ENCODE measurements around the gene CLEC4D.
"Not testable (repeated sequence)": the region's sequence is repeated elsewhere in the genome, so short reads cannot be mapped to it uniquely, and the experiment has no call there.

Gene CLEC4D

GRCh38 chr12:8507596-8507995, 5.7 kb upstream of the CLEC4D start:
- TF ChIP-seq POLR2A (IDR thresholded peaks at IDR 0.05; ENCODE audit: low read length) (no peak), GATA1 (IDR thresholded peaks at IDR 0.05; ENCODE audit: low read depth, low read length) (no peak)
- DNase-seq, result no peak

DNA sequence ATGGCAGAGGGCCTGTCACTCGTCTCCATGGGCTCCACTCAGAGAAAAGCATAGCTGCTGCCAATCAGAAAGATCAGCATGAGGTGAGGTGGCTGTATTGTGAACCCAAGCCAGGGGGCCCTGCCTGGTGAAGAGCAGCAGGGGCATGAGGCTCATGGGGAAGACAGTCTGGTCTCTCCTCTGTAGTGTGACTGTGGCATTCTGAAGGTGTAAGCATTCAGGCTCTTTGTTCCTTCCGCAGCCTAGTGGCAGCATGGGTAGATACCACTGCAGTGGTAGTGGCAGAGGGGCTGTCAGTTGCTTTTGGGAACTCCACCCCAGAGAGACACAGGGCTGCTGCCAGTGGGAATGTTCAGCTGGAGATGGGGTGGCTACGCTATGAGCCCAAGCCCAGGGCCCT, 5.1 kb upstream of the CLEC4D start:
- DNase-seq, result no peak
- TF ChIP-seq GATA1 (IDR thresholded peaks at IDR 0.05; ENCODE audit: low read depth, low read length), result no peak
- TF ChIP-seq POLR2A (IDR thresholded peaks at IDR 0.05; ENCODE audit: low read length), result no peak

DNA sequence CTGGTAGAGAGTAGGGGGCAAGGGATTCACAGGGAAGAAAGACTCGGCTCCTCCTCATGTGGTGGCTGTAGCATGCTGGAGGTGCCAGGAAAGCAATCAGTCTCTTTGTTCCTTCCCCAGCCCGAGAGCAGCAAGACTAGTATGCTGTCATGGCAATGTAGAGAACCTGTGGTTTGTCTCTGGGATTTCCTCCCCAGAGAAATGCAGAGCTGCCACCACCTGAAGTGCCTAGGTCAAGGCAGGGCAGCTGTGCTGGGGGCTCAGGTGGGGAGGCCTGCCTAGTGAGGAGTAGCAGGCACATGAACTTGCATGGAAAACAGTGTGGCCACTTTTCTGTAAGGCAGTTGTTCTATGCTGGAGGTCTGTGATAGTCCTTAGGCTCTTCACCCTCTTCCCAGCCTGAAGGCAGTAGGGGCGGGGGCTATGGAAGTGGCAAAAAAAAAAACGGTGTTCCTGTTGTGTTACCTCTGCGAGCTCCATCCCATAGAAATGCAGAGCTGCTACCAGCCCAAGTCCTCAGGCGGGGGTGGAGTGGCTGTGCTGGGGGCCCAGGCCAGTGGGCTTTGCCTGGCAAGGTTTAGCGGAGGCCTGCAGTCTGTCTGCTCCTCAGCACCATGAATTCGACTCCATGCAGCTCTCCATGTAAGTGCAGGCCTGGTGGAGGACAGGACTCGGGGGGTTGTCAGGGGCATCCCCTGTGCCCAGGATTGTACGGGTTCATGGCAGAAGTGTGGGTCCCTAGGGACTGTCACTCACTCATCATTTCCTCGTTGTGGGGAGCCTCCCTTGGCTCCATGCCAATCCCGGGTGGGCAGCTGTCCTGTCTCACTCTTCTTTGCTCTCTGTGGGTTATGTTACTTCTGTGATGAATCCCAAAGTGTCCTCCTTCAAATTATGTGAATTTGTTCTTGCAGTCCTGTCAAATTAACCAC, 4.1 kb upstream of the CLEC4D start:
- no peak for TF ChIP-seq POLR2A (IDR thresholded peaks at IDR 0.05; ENCODE audit: low read length)
- no peak for TF ChIP-seq GATA1 (IDR thresholded peaks at IDR 0.05; ENCODE audit: low read depth, low read length)
- DNase-seq, result no peak

DNA sequence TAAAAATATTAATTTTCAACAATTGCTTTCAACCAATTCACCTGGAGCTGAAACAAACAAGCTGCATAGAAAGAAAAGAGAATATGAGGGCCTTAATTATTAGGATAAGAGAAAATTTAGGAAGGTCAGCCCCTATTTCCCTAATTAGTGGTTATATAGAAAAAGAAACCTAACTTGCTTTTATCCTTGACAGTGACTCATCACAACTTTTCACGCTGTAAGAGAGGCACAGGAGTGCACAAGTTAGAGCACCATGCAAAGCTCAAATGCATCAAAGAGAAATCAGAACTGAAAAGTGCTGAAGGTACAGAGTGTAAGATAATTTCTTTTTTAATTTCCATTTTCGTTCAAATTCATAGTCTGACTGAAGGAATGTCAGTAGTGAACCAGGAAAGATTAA, 4.7 kb downstream of the CLEC4D start:
- TF ChIP-seq GATA1 (IDR thresholded peaks at IDR 0.05; ENCODE audit: low read depth, low read length), result no peak
- TF ChIP-seq POLR2A (IDR thresholded peaks at IDR 0.05; ENCODE audit: low read length), result no peak

DNA sequence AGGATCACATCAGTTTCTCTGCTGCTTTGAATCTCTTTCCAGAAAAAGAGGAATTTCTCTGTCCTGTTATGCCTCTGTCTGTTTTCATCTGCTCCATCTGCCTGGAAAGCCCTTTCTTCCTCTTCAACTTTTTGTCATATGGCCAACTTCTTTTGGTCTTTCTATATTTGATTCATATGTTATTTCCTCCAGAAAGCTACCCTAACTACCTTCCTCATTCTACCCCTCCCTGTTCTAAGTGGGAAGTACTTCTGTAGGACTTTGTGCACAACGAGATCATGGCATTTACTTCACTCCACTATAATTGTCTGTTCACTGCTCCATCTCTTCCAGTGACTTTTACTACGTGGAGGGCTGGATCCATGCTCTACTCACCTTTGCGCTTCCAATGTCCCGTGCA, 5.9 kb downstream of the CLEC4D start:
- TF ChIP-seq GATA1 (IDR thresholded peaks at IDR 0.05; ENCODE audit: low read depth, low read length) (no peak), POLR2A (IDR thresholded peaks at IDR 0.05; ENCODE audit: low read length) (no peak)
- no peak for DNase-seq

More for the DNA sequence above, 4.7 kb downstream of the CLEC4D start:
- DNase-seq, result no peak

DNA sequence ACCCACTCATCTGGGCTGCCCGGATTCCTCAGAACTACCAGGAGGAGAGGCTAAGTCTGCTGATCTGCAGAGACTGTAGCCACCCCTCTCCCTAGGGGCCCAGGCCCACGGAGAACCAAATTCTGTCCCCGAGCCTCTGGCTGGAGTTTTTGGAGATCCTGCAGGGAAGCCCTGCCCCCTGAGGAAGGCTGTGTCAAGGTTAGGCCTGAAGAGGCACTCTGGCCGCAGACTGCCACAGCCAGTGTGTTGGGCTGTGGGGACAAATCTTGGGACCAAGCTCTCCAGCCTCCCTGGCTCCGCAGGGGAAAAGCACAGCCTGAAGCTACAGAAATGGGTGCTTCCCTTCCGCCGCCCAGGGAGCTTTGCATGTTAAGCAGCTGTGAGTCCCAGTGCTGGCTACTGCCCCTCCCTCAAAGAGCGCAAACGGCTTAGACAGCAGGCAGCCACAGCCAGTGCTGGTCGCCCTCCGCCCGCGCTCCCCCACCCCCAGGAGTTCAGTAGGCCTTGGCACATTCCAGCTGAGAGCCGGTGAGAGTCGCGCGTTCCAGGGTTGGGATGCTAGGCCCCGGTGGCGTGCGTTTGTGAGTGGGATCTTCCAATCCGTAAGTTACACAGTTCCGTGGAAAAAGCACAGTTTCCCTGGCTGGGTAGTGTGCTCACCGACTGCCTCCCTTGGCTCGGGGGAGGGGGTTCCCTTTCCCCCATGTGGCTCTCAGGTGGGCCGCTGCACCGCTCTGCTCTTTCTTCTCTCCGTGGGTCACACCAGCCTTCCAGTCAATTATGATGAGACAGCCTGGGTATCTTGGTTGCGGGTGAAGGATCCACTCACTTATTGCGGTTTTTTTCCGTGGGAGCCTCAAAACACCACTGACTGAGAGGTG, 14.2 kb downstream of the CLEC4D start:
- TF ChIP-seq GATA1 (IDR thresholded peaks at IDR 0.05; ENCODE audit: low read depth, low read length) (no peak), POLR2A (IDR thresholded peaks at IDR 0.05; ENCODE audit: low read length) (no peak)
- no peak for DNase-seq

GRCh38 chr12:8532045-8532444, 18.7 kb downstream of the CLEC4D start:
- DNase-seq, result no peak
- no peak for TF ChIP-seq POLR2A (IDR thresholded peaks at IDR 0.05; ENCODE audit: low read length)
- no peak for TF ChIP-seq GATA1 (IDR thresholded peaks at IDR 0.05; ENCODE audit: low read depth, low read length)

DNA sequence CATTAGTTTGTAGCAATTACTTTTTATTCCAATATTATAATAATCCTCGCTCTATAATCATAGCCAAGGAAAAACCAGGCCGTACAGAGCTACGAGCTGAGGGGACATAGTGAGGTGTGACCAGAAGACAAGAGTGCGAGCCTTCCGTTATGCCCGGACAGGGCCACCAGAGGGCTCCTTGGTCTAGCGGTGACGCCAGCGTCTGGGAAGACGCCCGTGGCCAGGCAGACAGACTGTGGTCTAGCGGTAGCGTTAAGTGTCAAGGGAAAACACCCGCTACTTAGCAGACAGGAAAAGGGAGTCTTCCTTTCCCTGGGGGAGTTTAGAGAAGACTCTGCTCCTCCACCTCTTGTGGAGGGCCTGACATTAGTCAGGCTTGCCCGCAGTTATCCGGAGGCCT, 24.5 kb downstream of the CLEC4D start:
- DNase-seq, result not testable (repeated sequence)

- not testable (repeated sequence) for DNase-seq
Measured at GRCh38 chr12:8540831-8541230, 27.5 kb downstream of the CLEC4D start, which contains the start of gene CLEC4E. TSS of gene CLEC4E (minus strand) at chr12:8540905. CDS start at chr12:8540797, 108 bp downstream.

DNA sequence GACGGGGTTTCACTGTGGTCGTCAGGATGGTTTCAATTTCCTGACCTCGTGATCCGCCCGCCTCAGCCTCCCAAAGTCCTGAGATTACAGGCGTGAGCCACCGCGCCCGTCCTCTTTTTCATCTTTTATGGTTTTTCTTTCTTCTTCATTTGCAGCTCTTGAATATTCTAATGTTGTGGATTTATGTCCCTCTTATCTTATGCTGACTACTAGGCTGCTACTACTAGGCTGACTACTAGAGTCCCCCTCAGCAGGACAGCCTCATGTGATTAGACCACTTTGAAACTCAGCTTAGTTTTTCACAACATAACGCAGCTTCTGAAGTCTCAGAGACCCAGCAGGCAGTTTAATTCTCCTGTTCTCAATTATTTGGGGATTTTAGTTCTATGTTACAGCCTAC, 28.3 kb downstream of the CLEC4D start:
- no peak for DNase-seq
- TF ChIP-seq POLR2A (IDR thresholded peaks at IDR 0.05; ENCODE audit: low read length) (no peak), GATA1 (IDR thresholded peaks at IDR 0.05; ENCODE audit: low read depth, low read length) (no peak)

- peak; percentile 68 to 78 for DNase-seq
- no peak for TF ChIP-seq GATA1 (IDR thresholded peaks at IDR 0.05; ENCODE audit: low read depth, low read length)
- no peak for TF ChIP-seq POLR2A (IDR thresholded peaks at IDR 0.05; ENCODE audit: low read length)
Measured at GRCh38 chr12:8544295-8544694, 31.0 kb downstream of the CLEC4D start.

DNA sequence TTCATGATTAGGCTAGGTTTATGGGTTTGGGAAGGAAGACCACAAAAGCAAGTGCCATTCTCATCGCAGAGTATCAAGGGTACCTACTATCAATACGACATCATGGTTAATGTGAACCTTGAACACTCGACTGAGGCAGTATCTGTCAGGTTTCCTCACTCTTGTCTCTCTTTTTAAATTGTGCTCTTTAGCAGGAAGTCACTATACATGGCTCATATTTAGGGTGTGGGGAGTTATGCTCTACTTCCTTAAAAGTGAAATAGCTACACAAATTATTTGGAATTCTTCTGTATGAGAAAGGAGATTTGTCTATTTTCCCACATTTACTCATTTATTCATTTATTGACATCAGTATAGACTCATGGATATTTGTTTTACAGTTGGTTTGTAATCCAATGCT, 33.3 kb downstream of the CLEC4D start:
- no peak for DNase-seq
- TF ChIP-seq POLR2A (IDR thresholded peaks at IDR 0.05; ENCODE audit: low read length), result no peak
- no peak for TF ChIP-seq GATA1 (IDR thresholded peaks at IDR 0.05; ENCODE audit: low read depth, low read length)

- no peak for DNase-seq
- TF ChIP-seq GATA1 (IDR thresholded peaks at IDR 0.05; ENCODE audit: low read depth, low read length), result no peak
- no peak for TF ChIP-seq POLR2A (IDR thresholded peaks at IDR 0.05; ENCODE audit: low read length)
Measured at GRCh38 chr12:8547645-8548044, 34.3 kb downstream of the CLEC4D start.

GRCh38 chr12:8548192-8548591, 34.9 kb downstream of the CLEC4D start:
- TF ChIP-seq GATA1 (IDR thresholded peaks at IDR 0.05; ENCODE audit: low read depth, low read length) (no peak), POLR2A (IDR thresholded peaks at IDR 0.05; ENCODE audit: low read length) (no peak)
- no peak for DNase-seq

Measured in erythroblast (primary cell).